ENCODE results near the gene GPR158. TPM values are rescaled to one million over a fixed set of nuclear protein-coding genes. Genes with fewer than 3 reads are reported as not detected.
"Not testable (repeated sequence)": the region's sequence is repeated elsewhere in the genome, so short reads cannot be mapped to it uniquely, and the experiment has no call there.

The GPR158 gene
- total RNA-seq = not detected

- DNase-seq = peak; percentile 62
- peaks cover 4% of the 10 kb centered on the region for H3K36me3 Mint-ChIP-seq
- H3K9me3 Mint-ChIP-seq = peaks cover 5% of the 10 kb centered on the region
- peaks cover 64% of the 10 kb centered on the region for H3K27me3 Mint-ChIP-seq
- peak within 1 kb of the TSS; percentile 40 for H3K4me3 Mint-ChIP-seq
- H3K27ac Mint-ChIP-seq = no peak within 1 kb of the TSS
- H3K4me1 Mint-ChIP-seq = peaks cover 12% of the 10 kb centered on the region
These were observed at the start of gene GPR158 for GRCh38 chr10:25174461-25175230. GPR158 (plus strand) TSS chr10:25175001; CDS start chr10:25175421, 420 bp downstream.

GRCh38 chr10:25125201-25125611, 49.6 kb upstream of the GPR158 start:
- Mint-ChIP-seq H3K36me3 (no peaks in the 10 kb centered on the region), H3K4me3 (no peak overlapping the region), H3K27me3 (peaks cover 4% of the 10 kb centered on the region), H3K9me3 (peaks cover 4% of the 10 kb centered on the region), H3K4me1 (no peaks in the 10 kb centered on the region), H3K27ac (no peak overlapping the region)
- DNase-seq = no peak

GRCh38 chr10:25129592-25129991, 45.2 kb upstream of the GPR158 start:
- Mint-ChIP-seq H3K27me3 (peaks cover 4% of the 10 kb centered on the region), H3K4me1 (no peaks in the 10 kb centered on the region), H3K9me3 (peaks cover 5% of the 10 kb centered on the region), H3K27ac (no peak overlapping the region), H3K4me3 (no peak overlapping the region), H3K36me3 (no peaks in the 10 kb centered on the region)
- no peak for DNase-seq

- Mint-ChIP-seq H3K4me3 (no peak overlapping the region), H3K36me3 (no peaks in the 10 kb centered on the region), H3K9me3 (peaks cover 5% of the 10 kb centered on the region), H3K27me3 (peaks cover 4% of the 10 kb centered on the region), H3K27ac (no peak overlapping the region), H3K4me1 (no peaks in the 10 kb centered on the region)
- no peak for DNase-seq
These were observed 43.9 kb upstream of the GPR158 start for GRCh38 chr10:25130906-25131305.

GRCh38 chr10:25142116-25142864, 32.5 kb upstream of the GPR158 start:
- H3K27ac Mint-ChIP-seq = no peak overlapping the region
- no peaks in the 10 kb centered on the region for H3K36me3 Mint-ChIP-seq
- H3K9me3 Mint-ChIP-seq = peaks cover 1% of the 10 kb centered on the region
- no peaks in the 10 kb centered on the region for H3K4me1 Mint-ChIP-seq
- no peak for DNase-seq
- no peak overlapping the region for H3K4me3 Mint-ChIP-seq
- no peaks in the 10 kb centered on the region for H3K27me3 Mint-ChIP-seq

- Mint-ChIP-seq H3K4me3 (no peak overlapping the region), H3K4me1 (no peaks in the 10 kb centered on the region), H3K27ac (no peak overlapping the region), H3K36me3 (no peaks in the 10 kb centered on the region), H3K9me3 (peaks cover 4% of the 10 kb centered on the region), H3K27me3 (no peaks in the 10 kb centered on the region)
- DNase-seq = no peak
These were observed 17.2 kb upstream of the GPR158 start for GRCh38 chr10:25157650-25158049.

- H3K4me1 Mint-ChIP-seq = no peaks in the 10 kb centered on the region
- H3K27me3 Mint-ChIP-seq = peaks cover 4% of the 10 kb centered on the region
- H3K4me3 Mint-ChIP-seq = no peak overlapping the region
- DNase-seq = no peak
- no peaks in the 10 kb centered on the region for H3K36me3 Mint-ChIP-seq
- no peaks in the 10 kb centered on the region for H3K9me3 Mint-ChIP-seq
- no peak overlapping the region for H3K27ac Mint-ChIP-seq
These were observed 15.2 kb upstream of the GPR158 start for GRCh38 chr10:25159591-25159990.

GRCh38 chr10:25162391-25162790, 12.4 kb upstream of the GPR158 start:
- H3K4me3 Mint-ChIP-seq = no peak overlapping the region
- H3K9me3 Mint-ChIP-seq = no peaks in the 10 kb centered on the region
- no peaks in the 10 kb centered on the region for H3K4me1 Mint-ChIP-seq
- no peak overlapping the region for H3K27ac Mint-ChIP-seq
- no peak for DNase-seq
- H3K27me3 Mint-ChIP-seq = peaks cover 22% of the 10 kb centered on the region
- H3K36me3 Mint-ChIP-seq = no peaks in the 10 kb centered on the region

- H3K36me3 Mint-ChIP-seq, H3K4me1 Mint-ChIP-seq, DNase-seq, H3K27ac Mint-ChIP-seq, H3K9me3 Mint-ChIP-seq, H3K4me3 Mint-ChIP-seq: not testable (repeated sequence)
- peaks cover 28% of the 10 kb centered on the region for H3K27me3 Mint-ChIP-seq
These were observed 11.3 kb upstream of the GPR158 start for GRCh38 chr10:25163464-25163863.

GRCh38 chr10:25169740-25170139, 5.1 kb upstream of the GPR158 start:
- Mint-ChIP-seq H3K36me3 (peaks cover 4% of the 10 kb centered on the region), H3K9me3 (peaks cover 5% of the 10 kb centered on the region), H3K4me3 (no peak overlapping the region), H3K27me3 (peaks cover 49% of the 10 kb centered on the region), H3K4me1 (peaks cover 5% of the 10 kb centered on the region), H3K27ac (no peak overlapping the region)
- DNase-seq = no peak

GRCh38 chr10:25170627-25171026, 4.2 kb upstream of the GPR158 start:
- Mint-ChIP-seq H3K27me3 (peaks cover 51% of the 10 kb centered on the region), H3K27ac (no peak overlapping the region), H3K9me3 (peaks cover 5% of the 10 kb centered on the region)

GRCh38 chr10:25175527-25176420, 973 bp downstream of the GPR158 start:
- no peak overlapping the region for H3K4me3 Mint-ChIP-seq
- peaks cover 72% of the 10 kb centered on the region for H3K27me3 Mint-ChIP-seq
- peaks cover 5% of the 10 kb centered on the region for H3K9me3 Mint-ChIP-seq
- peaks cover 12% of the 10 kb centered on the region for H3K4me1 Mint-ChIP-seq
- H3K36me3 Mint-ChIP-seq = peaks cover 4% of the 10 kb centered on the region
- no peak overlapping the region for H3K27ac Mint-ChIP-seq
- DNase-seq = no peak

More at GRCh38 chr10:25170627-25171026, 4.2 kb upstream of the GPR158 start:
- Mint-ChIP-seq H3K36me3 (peaks cover 4% of the 10 kb centered on the region), H3K4me3 (no peak overlapping the region), H3K4me1 (peaks cover 5% of the 10 kb centered on the region)
- no peak for DNase-seq

- no peak for DNase-seq
- Mint-ChIP-seq H3K36me3 (peaks cover 4% of the 10 kb centered on the region), H3K4me3 (peak overlapping the region; percentile 52), H3K27me3 (peaks cover 71% of the 10 kb centered on the region), H3K27ac (no peak overlapping the region), H3K9me3 (peaks cover 5% of the 10 kb centered on the region), H3K4me1 (peaks cover 12% of the 10 kb centered on the region)
These were observed 1.7 kb downstream of the GPR158 start for GRCh38 chr10:25176421-25176968.

- Mint-ChIP-seq H3K27me3 (peaks cover 68% of the 10 kb centered on the region), H3K27ac (peak overlapping the region; percentile 52), H3K9me3 (peaks cover 5% of the 10 kb centered on the region), H3K4me1 (peaks cover 12% of the 10 kb centered on the region), H3K36me3 (peaks cover 4% of the 10 kb centered on the region), H3K4me3 (peak overlapping the region; percentile 52)
- no peak for DNase-seq
These were observed 2.4 kb downstream of the GPR158 start for GRCh38 chr10:25177093-25177753.

All from activated naive CD8-positive, alpha-beta T cell treated with anti-CD3 and anti-CD28 coated beads for 36 hours (primary cell).